ENCODE results near the gene IFNGR1.
"Not testable (repeated sequence)": the region's sequence is repeated elsewhere in the genome, so short reads cannot be mapped to it uniquely, and the experiment has no call there.

Gene IFNGR1
- 47.0 to 84.5 (median 55.2) reads per million in 4 donors for total RNA-seq

DNA sequence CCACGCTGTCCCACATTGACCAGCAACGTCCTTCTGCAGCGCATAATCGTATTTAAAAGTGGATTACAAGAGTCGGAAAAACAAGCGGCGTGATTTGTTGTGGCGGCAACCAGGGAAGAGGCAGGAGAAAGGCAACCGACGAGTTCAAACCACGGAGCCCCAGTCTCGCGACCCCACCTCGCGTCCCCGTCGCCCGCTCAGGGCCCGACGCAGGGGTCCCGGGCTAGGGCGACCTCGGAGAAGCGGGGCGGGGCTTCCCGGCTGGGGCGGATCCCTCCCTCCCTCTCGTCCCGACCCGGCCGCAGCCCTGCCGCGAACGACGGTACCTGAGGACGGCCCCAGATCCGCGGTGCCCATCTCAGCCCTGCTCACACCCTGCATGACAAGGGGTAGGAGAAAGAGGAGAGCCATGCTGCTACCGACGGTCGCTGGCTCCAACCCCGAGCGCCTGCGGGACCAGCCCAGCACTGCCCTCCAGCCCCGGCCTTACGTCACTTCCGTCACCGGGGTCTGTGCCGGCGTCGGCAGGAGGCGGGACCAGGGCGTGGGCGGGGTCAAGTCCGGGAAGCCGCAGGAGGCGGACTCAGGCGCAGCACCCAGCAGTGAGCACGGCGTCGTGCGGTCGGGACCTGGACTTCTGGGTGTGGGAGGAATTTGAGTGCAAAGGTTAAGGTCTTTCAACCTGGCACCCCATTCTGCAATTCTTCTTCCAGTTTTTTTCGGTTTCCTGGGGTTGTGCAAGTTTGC lies at the start of gene IFNGR1:
TSS of gene IFNGR1 (minus strand) at position 469 of the 747 bp plus-strand sequence. CDS start at position 411, 58 bp downstream.
- DNase-seq = peak; percentile 91 to 94 (median 93)

DNA sequence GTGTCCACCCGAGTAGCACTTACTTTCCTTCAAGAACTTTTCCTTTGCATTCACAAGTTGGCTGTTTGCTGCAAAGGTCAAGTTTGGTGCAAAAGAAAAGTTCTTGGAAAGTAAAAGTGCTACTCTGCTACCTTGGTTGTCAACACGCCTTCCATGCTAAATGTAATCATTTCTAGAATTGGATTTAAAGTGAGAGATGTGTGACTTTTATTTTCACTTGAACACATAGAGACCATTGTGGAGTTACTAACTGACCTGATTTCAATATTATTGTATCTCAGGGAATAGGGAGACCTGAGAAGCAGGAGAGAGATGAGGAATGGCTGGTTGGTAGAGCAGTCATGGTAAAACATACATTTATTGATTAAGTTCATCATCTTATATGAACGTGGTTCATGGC lies 49.7 kb upstream of the IFNGR1 start:
- no peak for DNase-seq

DNA sequence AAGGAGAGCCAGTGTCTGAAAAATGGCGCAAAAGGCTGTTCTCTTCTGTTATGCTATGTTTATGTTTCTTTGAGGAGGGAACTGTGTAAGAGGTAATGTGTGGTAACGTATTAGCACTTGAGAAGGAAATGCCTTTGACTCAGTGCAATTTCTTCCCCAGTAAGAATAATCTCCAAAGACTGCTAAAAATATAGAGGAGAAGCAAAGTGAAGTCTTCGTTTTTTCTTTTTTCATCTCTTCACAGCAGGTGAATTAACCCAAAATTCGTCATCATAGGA lies 47.1 kb upstream of the IFNGR1 start:
- DNase-seq = no peak

DNA sequence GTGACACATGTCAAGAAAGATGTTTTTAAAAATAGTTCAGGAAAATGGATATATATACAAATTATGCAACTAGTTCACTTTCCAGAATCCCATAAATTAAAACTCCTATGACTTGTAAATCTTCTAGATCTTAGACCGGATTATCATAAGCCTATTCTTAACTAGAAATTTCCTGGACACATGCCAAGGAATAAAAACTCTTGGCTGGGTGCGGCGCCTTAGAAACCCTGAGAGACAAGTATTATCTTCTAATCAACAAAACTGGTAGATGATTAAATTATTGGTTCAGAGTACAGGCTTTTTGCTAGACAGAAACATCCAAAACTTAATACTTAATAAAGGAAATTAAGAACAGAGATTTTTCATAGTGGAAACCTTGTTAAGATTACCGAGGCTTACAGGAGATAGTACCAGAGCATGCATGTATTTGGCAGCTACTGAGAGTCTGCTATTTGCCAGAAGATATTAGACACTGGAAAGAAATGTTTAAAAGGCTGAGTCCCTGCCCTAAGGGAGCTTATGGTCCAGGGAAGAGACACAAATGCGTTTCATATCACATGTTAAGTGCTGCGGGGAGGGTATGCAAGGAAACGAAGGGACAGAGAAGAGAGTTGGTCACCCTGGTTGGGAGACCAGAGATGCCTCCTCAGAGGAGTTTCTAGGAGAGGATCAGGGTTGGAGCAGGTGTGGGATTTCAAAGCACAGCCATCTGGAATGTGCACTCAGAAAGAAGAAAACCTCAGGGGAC lies 46.5 kb upstream of the IFNGR1 start:
- DNase-seq = no peak

DNA sequence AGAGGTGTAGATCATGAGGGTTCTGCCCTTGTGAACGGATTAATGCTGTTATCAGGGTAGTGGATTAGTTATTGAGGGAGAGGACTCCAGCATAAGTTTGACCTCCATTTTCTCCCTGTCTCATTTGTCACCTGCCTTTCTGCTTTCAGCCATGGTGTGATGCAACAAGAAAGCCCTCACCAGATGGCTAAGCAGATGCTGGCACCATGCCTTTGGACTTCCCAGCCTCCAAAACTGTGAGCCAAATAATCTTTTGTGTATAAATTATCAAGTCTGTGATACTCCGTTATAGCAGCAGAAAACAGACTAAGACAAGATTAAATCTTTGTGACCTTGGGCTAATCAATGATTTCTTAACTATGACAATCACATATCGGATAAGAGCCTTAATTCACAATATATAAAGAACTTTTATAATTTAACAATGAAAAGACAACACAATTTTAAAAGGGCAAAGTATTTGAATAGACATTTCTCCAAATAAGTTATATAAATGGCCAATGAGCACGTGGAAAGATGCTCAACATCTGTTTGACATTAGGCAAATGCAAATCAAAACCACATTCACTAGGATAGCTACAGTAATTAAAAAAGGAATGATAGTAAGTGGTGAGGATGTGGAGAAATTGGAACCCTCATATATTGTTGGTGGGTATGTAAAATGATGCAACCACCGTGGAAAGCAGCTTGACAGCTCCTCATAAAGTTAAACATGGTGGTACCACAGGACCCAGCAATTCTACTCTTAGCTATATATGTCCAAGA lies 45.3 kb upstream of the IFNGR1 start:
- no peak for DNase-seq

DNA sequence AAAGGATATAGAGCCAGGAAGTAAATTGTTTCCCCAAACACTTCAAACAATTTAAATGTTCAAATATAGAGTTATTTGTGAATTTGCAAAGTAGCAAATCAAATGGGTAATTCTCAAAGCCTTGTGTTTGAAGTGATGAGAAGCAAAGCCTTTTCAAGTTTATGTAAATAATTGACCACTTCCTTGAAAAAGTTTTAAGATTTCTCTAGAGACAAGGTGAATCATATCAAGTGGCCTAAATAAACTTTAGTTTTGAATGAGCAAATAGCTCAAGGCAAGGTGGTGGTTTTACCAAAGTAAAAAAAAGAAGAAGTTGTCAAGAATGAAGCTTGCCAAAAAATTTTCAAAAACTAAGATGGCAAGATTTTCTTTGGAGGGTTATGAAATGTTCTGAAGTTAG lies 42.6 kb upstream of the IFNGR1 start:
- peak in 1 of 5 donors; percentile 7 for DNase-seq

DNA sequence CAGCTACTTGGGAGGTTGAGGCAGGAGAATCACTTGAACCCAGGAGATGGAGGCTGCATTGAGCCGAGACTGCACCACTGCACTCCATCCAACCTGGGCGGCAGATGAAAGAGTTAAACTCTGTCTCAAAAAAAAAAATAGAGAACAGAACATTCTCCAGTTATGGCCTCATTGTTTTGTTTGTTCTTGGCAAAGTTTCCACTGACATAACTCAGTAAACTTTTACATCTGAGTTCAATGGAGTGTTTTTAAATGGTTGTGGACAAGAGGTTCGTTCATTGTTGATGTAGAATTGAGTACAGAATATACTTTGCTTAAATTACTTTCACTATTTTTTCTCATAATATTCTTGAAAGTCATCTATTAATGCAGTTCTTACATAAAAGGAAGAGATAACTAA lies 42.2 kb upstream of the IFNGR1 start:
- no peak for DNase-seq

DNA sequence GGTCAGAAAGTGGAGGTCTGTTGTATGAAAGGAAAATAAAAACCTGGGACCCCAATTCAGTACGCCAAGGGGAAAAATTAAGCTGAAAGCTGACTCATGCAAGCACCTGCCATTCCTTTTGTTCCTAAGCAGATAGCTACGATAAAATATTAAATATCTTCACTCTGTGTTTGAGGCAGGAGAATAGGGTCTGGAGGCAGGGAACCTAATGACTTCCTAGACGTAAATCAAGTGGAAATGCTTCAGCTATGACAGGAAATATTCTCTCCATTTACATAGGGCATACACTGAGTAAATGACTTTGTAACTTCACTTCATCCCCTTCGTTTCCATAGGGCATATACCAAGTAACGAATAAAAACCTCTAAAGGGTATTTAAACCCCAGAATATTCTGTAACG lies 41.0 kb upstream of the IFNGR1 start:
- DNase-seq = no peak

DNA sequence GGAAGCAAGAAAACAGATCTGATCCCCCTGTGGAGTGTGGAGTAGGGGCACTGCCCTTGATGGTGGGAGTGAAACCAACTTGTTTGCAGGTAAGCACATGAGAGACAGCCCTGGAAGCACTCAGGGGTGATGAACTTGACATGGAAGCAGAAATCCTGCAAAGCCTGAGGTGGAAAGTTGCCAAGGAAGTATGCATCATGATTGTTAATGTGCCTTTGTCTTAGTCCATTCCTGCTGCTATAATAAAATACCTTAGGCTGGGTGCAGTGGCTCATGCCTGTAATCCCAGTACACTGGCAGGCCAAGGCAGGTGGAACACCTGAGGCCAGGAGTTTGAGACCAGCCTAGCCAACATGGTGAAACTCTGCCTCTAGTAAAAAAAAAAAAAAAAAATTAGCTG lies 40.2 kb upstream of the IFNGR1 start:
- no peak for DNase-seq

DNA sequence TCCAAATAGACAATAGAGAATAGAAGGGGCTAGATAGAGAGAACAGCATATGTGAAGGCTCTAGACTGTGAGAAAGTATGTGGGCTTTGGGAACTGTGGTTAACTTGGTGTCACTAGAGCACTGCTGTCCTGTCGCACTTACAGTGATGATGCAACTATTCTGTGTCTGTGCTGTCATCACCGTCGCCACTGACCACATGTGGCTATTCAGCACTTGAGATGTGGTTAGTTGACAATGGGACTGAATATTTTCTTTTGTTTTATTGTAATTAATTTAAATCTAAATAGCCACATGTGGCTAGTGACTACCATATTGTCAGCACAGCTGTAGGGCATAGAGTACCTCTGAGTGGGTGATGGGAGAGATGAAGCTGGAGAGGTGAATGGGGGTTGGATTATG lies 39.0 kb upstream of the IFNGR1 start:
- DNase-seq = no peak

DNA sequence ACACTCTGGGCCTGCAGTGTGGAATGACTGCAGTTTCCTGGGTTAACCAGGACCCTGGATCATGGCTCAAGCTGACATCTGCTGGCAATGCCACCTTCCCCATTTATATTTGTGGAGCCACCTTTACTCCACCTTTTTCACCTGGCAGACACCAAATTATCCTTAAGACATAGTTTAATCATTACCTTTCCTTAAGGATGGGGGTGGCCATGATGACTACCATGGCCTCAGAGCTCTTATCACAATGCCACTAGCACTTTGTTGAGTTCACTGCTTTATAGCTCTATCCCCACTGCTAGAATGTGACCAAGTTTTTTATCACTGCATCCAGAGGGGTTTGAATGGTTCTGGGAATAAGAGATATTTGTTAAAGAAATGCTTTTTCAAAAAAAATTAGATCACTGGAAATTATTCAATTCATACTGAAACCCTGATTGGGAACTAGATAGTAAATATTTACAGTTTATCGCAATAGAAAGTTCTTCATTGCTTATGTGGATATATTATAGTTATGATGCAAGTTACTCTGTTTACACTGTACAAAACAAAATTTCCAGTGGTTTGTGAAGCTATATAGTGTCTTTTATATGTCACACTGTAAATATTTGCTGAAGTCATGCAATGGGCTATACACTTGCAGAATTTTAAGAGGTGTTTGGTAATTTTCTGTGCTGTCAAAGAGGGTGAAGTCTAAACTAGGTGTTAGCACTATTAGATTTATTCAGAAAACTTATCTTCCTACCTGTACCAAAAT lies 37.3 kb upstream of the IFNGR1 start:
- DNase-seq = no peak

DNA sequence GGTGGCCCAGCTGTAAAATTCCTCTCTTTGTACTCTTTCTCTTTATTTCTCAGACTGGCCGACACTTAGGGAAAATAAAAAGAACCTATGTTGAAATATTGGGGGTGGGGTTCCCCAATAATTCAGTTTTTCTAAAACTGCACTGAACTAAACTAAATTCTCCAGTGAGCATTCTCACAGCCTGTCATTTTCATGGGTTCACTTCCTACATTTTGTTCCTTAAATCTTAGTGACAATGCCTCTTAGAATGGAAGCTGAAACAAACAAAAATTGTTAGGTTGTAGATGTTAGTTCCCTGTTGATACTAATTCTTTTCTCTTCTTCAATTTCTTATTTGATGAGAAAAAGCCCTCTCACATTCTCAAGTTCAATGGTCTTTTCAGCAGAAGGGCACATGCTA lies 35.8 kb upstream of the IFNGR1 start:
- DNase-seq = no peak

DNA sequence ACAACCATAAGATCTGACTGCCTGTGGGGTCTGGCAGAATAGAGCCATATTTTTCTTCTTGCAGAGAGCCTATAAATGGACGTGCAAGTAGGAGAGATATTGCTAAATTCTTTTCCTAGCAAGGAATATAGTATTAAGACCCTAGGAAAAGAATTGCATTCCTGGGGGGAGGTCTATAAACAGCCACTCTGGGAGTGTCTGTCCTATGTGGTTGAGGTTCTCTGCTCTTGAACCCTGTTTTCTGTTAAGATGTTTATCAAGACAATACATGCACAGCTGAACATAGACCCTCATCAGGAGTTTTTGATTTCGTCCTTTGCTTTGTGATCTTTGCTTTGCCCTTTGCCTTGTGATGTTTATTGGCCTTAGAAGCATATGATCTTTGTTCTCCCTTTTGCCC lies 35.2 kb upstream of the IFNGR1 start:
- DNase-seq = not testable (repeated sequence)

DNA sequence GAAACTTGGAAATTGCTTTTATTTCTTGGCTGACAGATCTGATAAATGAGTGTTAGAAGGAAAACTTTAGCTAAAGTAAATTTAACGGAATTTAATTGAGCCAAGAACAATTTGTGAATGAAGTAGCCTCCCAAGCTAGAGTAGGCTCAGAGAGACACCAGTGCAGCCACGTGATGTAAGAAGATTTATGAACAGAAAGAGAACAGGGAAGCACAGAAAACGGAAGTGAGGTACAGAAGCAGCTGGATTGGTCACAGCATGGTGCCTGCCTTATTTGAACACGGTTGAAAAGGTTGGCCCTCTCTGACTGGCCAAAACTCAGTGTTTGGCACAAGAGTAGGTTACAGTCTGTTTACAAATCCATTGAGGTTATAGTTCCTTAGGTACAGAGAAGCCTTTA lies 29.5 kb upstream of the IFNGR1 start:
- DNase-seq = no peak

DNA sequence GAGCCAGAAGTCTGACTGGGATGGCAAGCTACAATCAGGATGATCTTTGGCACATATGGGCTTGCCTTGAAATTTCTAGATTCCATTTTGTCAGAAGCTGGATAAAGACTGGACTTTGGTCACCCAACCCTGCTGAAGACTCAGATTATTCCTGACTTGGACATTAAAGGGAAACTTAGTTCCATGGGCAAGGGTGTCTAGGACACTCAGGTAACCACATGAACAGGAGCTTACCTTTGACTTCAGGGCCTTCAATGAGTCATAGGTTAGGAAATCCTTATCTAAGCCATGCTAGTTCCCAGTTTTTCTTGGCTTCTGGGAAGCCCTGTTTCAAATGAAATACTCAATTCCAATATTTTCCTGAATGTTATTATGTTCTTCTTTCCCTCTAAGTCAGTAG lies 28.5 kb upstream of the IFNGR1 start:
- DNase-seq = no peak

DNA sequence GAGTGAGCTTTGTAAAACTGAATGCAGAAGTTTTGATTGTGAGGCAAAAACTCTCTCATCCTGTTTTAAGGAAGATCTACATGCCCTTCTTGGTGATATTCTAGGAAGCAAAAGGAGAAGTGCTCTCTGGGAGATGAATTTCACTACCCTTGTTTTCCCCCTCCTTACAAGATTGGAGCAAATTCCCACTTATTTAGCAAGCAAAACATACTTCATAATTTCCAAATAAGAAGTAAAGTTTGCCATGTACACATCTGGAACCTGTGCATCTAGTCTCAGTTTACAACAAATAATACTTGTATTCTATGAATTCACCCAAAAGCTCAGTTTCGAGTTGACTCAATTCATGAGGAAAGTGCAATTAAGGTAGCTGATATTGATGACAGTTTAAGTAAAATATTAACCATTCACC lies 27.6 kb upstream of the IFNGR1 start:
- DNase-seq = no peak

DNA sequence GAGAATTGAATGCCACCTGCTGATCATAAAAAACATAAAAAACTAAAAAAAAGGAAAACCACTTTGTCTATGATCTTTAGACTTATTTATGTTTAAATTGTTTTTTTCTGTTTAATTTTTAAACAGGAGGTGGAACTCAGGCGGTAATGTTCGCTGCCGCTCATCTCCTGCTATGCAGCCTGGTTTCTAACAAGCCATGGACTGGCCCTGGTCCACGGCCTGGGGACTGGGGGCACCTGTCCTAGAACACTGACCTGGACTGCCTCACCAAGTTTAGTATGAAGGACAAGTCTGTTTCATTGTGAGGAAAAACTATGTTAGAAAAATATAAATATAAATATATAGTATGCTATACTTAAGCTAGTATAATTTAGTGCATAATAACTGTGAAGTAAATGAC lies 27.0 kb upstream of the IFNGR1 start:
- DNase-seq = no peak

DNA sequence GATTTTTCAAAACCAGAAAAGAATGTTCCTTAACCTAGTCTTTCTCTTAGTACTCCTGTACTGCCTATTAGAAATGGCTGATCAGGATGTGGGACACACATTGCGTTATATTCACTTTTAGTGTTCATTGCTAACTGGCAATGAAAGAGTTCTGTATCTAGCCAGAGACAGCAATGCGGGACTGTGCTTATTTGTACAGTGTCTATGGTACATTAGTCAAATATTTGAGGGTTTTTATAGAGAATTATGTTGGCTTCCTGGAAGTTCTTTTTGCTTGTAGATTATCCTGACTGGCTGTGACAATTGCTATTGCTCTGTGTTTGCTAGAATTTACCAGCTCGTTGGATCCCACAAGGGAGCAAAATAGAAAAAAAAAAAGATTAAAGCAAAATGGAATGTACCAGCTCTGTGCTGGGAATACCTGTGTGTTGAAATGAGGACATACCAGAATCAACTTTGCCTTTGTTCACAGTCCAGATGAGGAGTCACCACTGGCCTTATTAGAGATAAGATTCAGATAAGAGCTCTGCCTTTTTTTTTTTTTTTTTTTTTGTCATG lies 22.4 kb upstream of the IFNGR1 start:
- no peak for DNase-seq

DNA sequence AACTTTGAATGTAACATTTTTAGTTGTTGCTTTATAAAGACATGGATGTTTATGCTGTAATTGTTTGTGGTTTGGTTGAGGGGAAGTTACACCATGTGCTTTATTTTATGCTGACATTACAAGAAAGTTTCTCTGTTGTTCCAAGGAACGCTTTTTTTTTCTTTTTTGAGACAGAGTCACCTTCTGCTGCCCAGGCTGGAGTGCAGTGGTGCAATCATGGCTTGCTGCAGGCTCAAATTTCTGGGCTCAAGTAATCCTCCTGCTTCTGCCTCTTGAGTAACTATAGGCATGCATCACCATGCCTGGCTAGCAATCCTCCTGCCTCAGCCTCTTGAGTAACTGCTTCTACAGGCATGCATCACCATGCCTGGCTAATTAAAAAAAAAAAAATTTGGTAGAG lies 21.0 kb upstream of the IFNGR1 start:
- DNase-seq = no peak

DNA sequence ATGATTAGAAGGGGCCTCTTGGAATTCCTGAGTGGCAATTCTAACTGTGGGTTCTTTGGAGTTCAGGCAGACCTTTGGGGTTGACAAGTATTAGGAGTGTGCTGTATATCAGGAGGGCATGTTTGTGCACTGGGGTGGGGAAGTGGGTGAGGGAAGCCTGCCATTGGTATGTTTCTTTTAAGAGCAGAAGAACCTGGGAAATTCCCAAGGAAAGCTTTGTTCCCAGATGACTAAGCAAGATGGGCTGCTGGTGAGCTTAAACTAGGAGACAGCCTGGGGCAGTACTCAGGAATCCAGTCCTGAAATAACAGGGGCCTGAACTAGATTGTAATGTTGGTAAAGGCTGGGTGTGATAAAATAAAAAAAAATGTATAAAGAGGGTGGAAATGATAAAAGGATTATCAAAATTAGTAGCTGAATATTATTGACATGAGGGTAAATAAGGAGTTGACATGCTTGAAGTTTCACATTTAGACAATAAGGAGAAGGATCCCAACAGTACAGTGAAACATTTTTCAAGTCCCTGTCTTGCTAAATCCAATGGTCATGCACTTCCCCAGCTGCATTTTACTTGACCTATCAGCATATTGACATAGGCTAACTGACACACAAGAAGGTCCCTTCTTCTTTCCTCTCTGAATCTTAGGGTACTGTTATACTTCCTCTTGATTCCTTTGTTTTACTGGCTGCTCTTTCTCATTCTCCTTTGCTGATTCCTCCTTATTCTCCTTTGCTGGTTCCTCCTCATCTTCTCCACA lies 18.4 kb upstream of the IFNGR1 start:
- no peak for DNase-seq

DNA sequence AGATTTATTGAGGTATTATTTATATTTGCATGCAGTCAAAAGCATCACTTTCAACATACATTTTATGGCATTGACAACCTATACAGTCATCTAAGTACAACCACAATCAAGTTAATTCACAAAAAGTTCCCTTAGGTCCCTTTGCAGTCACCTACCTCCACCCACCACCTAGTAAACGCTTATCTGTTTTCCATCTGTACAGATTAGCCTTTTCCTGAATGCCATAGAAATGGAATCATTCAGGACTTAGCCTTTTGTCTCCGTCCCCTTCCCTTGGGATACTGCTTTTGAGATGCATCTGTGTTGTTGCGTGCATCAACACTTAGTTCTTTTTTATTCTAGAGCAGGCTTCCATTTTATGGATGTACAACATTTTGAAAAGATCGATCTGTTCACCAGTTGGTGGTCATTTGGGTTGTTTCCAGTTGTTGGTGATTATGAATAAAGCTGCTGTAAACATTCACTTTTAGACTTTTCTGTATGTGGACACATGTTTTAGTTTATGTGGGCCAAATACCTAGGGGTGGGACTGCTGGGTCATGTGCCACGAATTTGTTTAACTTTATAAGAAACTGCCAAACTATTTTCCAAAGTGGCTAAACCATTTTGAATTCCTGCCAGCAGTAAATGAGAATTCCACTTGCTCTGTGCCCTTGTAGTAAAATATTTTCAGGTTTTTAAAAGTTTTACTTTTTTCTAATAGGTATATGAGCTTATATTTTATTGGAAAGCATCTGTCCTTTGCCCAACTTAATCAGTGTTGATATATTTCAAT lies 17.6 kb upstream of the IFNGR1 start:
- DNase-seq = no peak

Data from T-helper 1 cell (primary cell).